ENCODE data around the gene PDE6G. TPM values are rescaled to one million over a fixed set of nuclear protein-coding genes. Genes with fewer than 3 reads are reported as not detected.

PDE6G gene
- total RNA-seq, 1 donor from 2014 or later: 3.7 TPM

DNA sequence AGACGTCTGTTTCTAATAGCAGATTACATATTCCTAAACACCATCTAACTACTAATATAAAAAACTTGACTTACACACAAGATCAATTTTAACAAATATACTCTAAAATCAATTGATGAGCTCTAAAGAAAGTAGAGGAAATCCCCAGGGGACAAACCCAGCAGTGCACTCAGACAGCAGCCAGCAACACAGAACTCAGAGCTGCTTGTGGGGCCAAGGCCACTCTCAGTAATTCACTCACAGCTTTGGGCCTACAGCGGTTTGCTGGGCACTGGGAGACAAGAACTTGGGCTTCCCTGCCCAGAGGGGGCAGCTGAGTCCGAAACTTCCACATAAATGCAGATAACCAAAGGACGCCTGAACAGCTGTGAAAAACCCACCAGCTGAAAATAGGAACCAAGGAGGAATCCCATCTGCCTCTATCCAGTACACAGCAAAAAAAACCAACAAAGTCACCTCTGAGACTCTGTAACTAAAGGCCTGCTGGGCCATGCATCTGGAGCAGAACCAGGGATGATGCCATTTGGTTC, 40.9 kb downstream of the PDE6G start:
- peaks cover 17% of the 10 kb centered on the region for H3K4me1 Mint-ChIP-seq
- H3K9me3 Mint-ChIP-seq: no peaks in the 10 kb centered on the region
- H3K27ac Mint-ChIP-seq: peak overlapping the region; percentile 83
- peaks cover 48% of the 10 kb centered on the region for H3K36me3 Mint-ChIP-seq (ENCODE audit: low read depth)
- DNase-seq: no peak
- no peaks in the 10 kb centered on the region for H3K27me3 Mint-ChIP-seq
- intact Hi-C loops (cut with micrococcal nuclease): no loop called here
- no peak overlapping the region for H3K4me3 Mint-ChIP-seq

DNA sequence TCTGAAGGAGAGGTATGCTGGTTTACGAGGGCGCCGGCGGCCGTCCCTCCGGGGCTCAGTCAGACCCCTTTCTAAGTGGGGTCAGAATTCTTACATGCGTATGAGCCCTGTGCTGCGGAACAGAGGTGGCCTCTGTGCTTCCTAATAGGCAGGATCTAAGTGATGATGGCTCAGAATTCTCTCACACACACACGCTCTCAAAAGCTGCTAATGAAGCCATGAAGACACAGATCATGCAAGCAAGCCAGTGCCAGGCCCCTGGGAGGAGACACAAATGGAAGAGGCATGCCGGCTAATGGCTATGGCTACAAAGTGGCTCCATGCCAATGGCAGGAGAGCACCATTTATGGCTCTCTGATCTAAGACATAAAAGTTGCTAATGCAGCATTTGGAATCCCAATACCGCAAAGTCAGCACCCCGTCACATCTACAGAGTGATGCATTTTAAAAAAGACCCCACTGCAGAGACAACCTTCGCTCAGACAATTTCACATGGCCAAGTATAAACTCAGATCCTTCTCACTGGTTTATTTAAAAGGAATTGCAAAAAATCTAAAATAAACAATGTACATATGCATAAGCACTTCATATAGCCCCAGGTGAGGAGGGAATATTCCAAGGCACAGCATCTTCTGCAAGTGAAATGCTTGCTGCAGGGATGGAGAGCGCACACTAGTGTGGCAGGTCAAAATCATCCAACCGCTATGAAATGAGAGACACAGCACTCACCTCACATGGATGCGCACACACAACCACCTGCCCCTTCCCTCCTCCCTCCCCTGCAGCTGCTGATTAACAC, 44.0 kb downstream of the PDE6G start:
- DNase-seq: no peak
- H3K4me1 Mint-ChIP-seq: peaks cover 17% of the 10 kb centered on the region
- no peak overlapping the region for H3K27ac Mint-ChIP-seq
- H3K4me3 Mint-ChIP-seq: no peak overlapping the region
- intact Hi-C loops (cut with micrococcal nuclease): no loop called here
- no peaks in the 10 kb centered on the region for H3K9me3 Mint-ChIP-seq
- no peaks in the 10 kb centered on the region for H3K27me3 Mint-ChIP-seq
- peaks cover 52% of the 10 kb centered on the region for H3K36me3 Mint-ChIP-seq (ENCODE audit: low read depth)

DNA sequence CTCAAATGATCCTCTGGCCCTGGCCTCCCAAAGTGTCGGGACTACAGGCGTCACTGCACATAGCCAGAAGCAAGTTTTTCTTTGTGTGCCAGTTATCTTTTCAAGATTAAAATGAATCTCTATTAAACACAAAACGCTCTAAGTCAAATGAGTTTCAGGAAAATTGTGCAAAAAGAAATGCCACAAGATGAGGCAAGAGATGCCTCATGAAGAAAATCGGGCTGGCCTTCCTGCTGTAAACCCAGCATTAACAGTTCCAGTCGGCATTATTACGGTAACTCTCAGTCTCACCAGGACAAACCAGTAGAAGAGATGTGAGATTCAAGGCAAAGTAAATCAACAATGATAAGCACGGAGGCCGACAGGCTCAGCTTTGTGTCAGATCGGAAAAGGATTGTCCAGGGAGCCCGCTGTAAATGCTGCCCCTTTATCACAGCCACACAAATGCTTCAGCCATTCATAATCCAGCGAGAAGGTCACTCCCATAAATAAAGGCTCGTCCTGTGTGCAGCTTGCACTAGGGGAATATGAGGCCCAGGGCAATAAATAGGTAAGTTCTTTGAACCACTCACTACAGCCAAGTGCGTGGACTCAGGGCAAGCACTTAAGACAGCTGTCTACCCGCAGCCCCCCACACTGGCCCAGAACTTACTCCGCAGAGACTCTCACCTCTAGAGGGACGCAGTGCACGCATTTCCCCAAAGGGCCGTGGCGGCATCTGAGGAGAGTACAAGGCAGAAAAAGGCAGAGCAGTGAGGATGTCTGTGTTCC, 46.6 kb downstream of the PDE6G start:
- no peaks in the 10 kb centered on the region for H3K9me3 Mint-ChIP-seq
- peaks cover 50% of the 10 kb centered on the region for H3K36me3 Mint-ChIP-seq (ENCODE audit: low read depth)
- H3K27ac Mint-ChIP-seq: no peak overlapping the region
- H3K4me3 Mint-ChIP-seq: no peak overlapping the region
- peaks cover 6% of the 10 kb centered on the region for H3K4me1 Mint-ChIP-seq
- no peak for DNase-seq
- intact Hi-C loops (cut with micrococcal nuclease): no loop called here
- H3K27me3 Mint-ChIP-seq: no peaks in the 10 kb centered on the region

DNA sequence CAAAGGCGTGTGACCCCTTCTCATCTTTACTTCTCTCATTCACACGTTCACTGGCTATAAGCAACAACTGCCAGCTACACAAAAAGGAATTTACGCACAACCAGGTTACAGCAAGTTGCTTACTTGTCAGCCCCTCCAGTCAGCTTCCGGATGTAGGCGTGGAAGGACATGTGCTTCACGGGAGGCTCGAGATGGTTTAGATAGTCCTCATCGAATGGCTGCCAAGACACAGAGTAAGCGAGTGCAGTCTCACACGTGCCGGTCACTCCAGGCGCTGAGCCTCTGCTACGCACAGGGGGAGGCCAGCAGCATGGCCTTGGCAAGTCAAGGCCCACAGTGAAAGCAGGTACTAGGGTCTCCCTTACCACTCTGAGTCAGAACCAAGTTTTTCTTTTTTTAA, 47.7 kb downstream of the PDE6G start:
- no peak overlapping the region for H3K27ac Mint-ChIP-seq
- H3K27me3 Mint-ChIP-seq: no peaks in the 10 kb centered on the region
- intact Hi-C loops (cut with micrococcal nuclease): no loop called here
- no peaks in the 10 kb centered on the region for H3K9me3 Mint-ChIP-seq
- no peaks in the 10 kb centered on the region for H3K4me1 Mint-ChIP-seq
- H3K4me3 Mint-ChIP-seq: no peak overlapping the region
- H3K36me3 Mint-ChIP-seq (ENCODE audit: low read depth): peaks cover 51% of the 10 kb centered on the region
- DNase-seq: no peak

DNA sequence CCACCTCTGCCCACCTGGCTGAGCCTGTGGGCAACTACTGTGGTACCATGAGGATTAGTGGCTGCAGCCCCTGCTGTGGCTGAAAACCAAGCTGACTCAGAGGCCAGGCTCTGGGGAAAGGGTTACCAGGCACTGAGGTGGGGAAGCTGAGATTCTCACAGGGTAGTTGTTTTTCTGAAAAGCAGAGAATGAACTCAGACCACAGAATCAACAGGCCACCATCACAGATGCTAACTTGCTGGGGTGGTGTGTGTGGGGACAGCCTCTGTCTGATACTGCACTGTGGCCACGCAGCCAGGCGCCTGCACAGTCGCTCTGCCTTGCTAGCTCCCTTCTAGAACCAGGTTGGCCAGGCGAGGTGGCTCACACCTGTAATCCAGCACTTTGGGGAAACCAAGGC, 48.3 kb downstream of the PDE6G start:
- Mint-ChIP-seq H3K4me1 (no peaks in the 10 kb centered on the region), H3K4me3 (no peak overlapping the region), H3K27ac (no peak overlapping the region), H3K36me3 (ENCODE audit: low read depth) (peaks cover 50% of the 10 kb centered on the region), H3K9me3 (no peaks in the 10 kb centered on the region), H3K27me3 (no peaks in the 10 kb centered on the region)
- DNase-seq: no peak
- intact Hi-C loops (cut with micrococcal nuclease): no loop called here

DNA sequence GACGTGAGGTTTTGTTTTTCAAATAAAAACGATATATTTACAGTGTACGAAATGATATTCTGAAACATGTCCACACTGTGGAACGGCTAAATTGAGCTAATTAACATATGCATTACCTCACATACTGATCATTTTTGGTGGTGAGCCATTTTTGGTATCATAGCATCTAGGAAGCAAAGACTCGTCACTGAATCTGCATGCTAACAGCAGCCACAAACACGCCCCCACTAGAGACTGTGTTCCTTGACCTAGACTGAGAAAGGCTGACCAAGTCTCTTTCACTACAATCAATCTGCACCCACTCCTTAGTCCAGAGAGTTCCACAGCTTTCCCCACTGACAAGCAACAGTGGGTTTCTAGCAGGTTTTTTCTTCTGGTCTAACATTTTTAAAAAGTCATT, 48.9 kb downstream of the PDE6G start:
- Mint-ChIP-seq H3K9me3 (no peaks in the 10 kb centered on the region), H3K27ac (no peak overlapping the region), H3K36me3 (ENCODE audit: low read depth) (peaks cover 48% of the 10 kb centered on the region), H3K4me1 (no peaks in the 10 kb centered on the region), H3K4me3 (no peak overlapping the region), H3K27me3 (no peaks in the 10 kb centered on the region)
- DNase-seq: no peak
- intact Hi-C loops (cut with micrococcal nuclease): no loop called here

DNA sequence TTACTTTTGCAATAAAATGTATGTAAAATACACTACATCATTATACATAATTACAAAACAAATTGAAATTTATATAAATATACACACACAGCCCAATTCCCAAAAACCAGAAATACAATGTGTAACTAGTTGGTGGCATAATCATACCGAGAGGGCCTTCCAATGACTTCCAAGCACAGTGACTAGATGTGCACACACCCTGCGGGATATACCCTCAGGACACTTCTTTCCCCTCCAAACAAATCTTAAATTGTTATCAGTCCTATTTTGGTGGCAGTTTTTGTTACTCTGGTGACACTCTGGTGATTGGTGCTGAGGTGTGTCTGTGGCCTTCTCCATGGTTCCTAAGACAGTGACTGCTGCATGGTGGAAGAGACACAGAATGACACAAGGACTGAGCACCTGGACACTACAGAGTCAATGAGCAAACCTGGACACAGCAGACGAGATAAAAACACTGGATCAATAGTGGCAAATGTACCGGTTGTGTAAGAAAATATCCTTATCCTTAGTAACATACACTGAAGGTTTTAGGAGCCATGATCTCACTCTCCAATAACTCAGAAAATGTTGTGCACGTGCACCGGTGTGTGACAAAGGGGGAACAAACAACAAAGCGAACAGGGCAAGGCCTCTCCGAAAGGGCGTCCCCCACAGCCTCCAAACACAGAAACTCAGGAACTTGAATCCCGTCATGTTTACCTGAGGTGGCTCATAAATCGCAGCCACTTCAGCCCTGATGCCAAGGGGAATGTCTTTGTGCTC, 52.3 kb downstream of the PDE6G start:
- intact Hi-C loops (cut with micrococcal nuclease): no loop called here
- no peak overlapping the region for H3K4me3 Mint-ChIP-seq
- H3K4me1 Mint-ChIP-seq: peaks cover 6% of the 10 kb centered on the region
- no peaks in the 10 kb centered on the region for H3K9me3 Mint-ChIP-seq
- no peak for DNase-seq
- H3K27me3 Mint-ChIP-seq: no peaks in the 10 kb centered on the region
- peak overlapping the region; percentile 54 for H3K27ac Mint-ChIP-seq
- H3K36me3 Mint-ChIP-seq (ENCODE audit: low read depth): peaks cover 50% of the 10 kb centered on the region

DNA sequence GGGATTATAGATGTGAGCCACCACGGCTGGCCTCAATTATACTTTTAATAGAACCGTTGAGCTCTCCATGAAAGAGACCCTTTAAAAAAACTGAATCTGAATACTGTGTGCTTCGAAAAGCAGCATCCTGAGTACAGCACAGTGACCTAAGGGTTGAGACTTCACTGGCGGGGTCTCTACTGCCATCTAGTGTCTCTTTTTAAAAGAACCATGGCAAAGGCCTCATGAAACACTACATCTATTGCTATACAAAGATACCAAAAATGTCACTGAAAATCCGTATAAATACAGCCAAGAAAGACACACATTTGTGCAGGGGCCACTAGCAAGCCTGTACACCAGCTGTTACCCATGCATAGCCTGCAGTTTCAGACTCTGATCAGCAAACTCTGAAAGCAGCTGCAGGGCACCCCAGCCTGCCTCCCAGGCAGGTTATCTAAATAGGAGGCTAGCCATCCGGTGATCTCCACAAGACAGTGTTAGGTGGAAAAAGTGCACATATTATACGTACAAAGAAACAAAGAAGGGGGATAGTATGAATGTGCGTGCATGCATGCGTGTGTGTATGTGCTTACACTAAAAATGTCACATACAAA, 54.7 kb downstream of the PDE6G start:
- peaks cover 9% of the 10 kb centered on the region for H3K4me1 Mint-ChIP-seq
- no peaks in the 10 kb centered on the region for H3K27me3 Mint-ChIP-seq
- H3K4me3 Mint-ChIP-seq: no peak overlapping the region
- peaks cover 53% of the 10 kb centered on the region for H3K36me3 Mint-ChIP-seq (ENCODE audit: low read depth)
- no peak overlapping the region for H3K27ac Mint-ChIP-seq
- intact Hi-C loops (cut with micrococcal nuclease): no loop called here
- H3K9me3 Mint-ChIP-seq: no peaks in the 10 kb centered on the region
- peak; percentile 85 for DNase-seq

Other genes with a start within 250 kb of the PDE6G start
- 3,353 and 3,420 TPM in 2 replicates for gene ACTG1, start 143.7 kb downstream of the PDE6G start, total RNA-seq
- 0.26 and 0.51 TPM in 2 replicates for gene FSCN2, start 128.2 kb downstream of the PDE6G start, total RNA-seq
- 72.2 and 76.5 TPM in 2 replicates for gene FAAP100, start 104.2 kb downstream of the PDE6G start, total RNA-seq
- 142 and 147 TPM in 2 replicates for gene NPLOC4, start 19.4 kb downstream of the PDE6G start, total RNA-seq
- gene TSPAN10, start 19.3 kb downstream of the PDE6G start, total RNA-seq: 0.14 and 0.37 TPM in 2 replicates
- gene OXLD1, start 10.1 kb upstream of the PDE6G start, total RNA-seq: 52.8 and 57.8 TPM in 2 replicates
- gene CCDC137, start 10.2 kb upstream of the PDE6G start, total RNA-seq: 54.7 and 60.2 TPM in 2 replicates
- 34.9 and 37.6 TPM in 2 replicates for gene ARL16, start 27.3 kb upstream of the PDE6G start, total RNA-seq
- 136 and 137 TPM in 2 replicates for gene HGS, start 27.5 kb upstream of the PDE6G start, total RNA-seq
- 232 and 233 TPM in 2 replicates for gene MRPL12, start 46.8 kb upstream of the PDE6G start, total RNA-seq
- 48.6 and 52.7 TPM in 2 replicates for gene SLC25A10, start 55.7 kb upstream of the PDE6G start, total RNA-seq
- not detected in 2 replicates for gene GCGR, start 147.6 kb upstream of the PDE6G start, total RNA-seq
- 46.7 and 51.9 TPM in 2 replicates for gene MCRIP1, start 176.7 kb upstream of the PDE6G start, total RNA-seq
- gene PPP1R27, start 178.5 kb upstream of the PDE6G start, total RNA-seq: not detected in 2 replicates
- gene P4HB, start 204.0 kb upstream of the PDE6G start, total RNA-seq: 458 and 507 TPM in 2 replicates
- 697 and 714 TPM in 2 replicates for gene ARHGDIA, start 214.8 kb upstream of the PDE6G start, total RNA-seq
- gene ALYREF, start 235.0 kb upstream of the PDE6G start, total RNA-seq: 254 and 264 TPM in 2 replicates
- gene ANAPC11, start 235.2 kb upstream of the PDE6G start, total RNA-seq: 132 and 135 TPM in 2 replicates
- gene NPB, start 245.7 kb upstream of the PDE6G start, total RNA-seq: 0.30 and 0.40 TPM in 2 replicates